ENCODE data around the gene TLN1.

TLN1 gene

GRCh38 chr9:35731415-35732184 lies 395 bp downstream of the TLN1 start:
- no peak for TF ChIP-seq CTCF (IDR thresholded peaks at IDR 0.05; ENCODE audit: control extremely low read depth, extremely low read depth, low read depth, missing control alignments)
- no peak for DNase-seq (ENCODE audit: extremely low spot score)
- CTCF ChIA-PET: interaction anchor here (0.9 to 11.0 kb wide), 16 partner anchors 12 to 132 kb away, joined by 3 to 134 read pairs (median 6); partner anchors contain the start of genes GBA2, RGP1, SPAG8 and TESK1
- POLR2A ChIA-PET: interaction anchor here (0.9 to 2.5 kb wide), 13 partner anchors 10 to 128 kb away, joined by 3 to 20 read pairs (median 4); partner anchors contain the start of genes GBA2, HINT2, RGP1 and SIT1

GRCh38 chr9:35730486-35730854 lies 1.5 kb downstream of the TLN1 start:
- POLR2A ChIA-PET: interaction anchor here (0.5 to 2.5 kb wide), 6 partner anchors 9 to 70 kb away, joined by 3 to 20 read pairs (median 4); partner anchors contain the start of genes GBA2 and RGP1
- no peak for DNase-seq (ENCODE audit: extremely low spot score)
- TF ChIP-seq CTCF (IDR thresholded peaks at IDR 0.05; ENCODE audit: control extremely low read depth, extremely low read depth, low read depth, missing control alignments): no peak
- CTCF ChIA-PET: interaction anchor here (0.7 to 11.0 kb wide), 13 partner anchors 10 to 126 kb away, joined by 3 to 134 read pairs (median 7); partner anchors contain the start of genes GBA2, RGP1 and TESK1

- TF ChIP-seq CTCF (IDR thresholded peaks at IDR 0.05; ENCODE audit: control extremely low read depth, extremely low read depth, low read depth, missing control alignments): peak; percentile 17
- no peak for DNase-seq (ENCODE audit: extremely low spot score)
- CTCF ChIA-PET: interaction anchor here (0.7 to 11.0 kb wide), 16 partner anchors 9 to 130 kb away, joined by 3 to 134 read pairs (median 10); partner anchors contain the start of genes GBA2, RGP1, TESK1 and TPM2
- POLR2A ChIA-PET: interaction anchor here (0.5 to 2.5 kb wide), 6 partner anchors 9 to 69 kb away, joined by 3 to 20 read pairs (median 4); partner anchors contain the start of genes GBA2 and RGP1
These were observed 2.1 kb downstream of the TLN1 start for GRCh38 chr9:35729700-35730485.

- TF ChIP-seq CTCF (IDR thresholded peaks at IDR 0.05; ENCODE audit: control extremely low read depth, extremely low read depth, low read depth, missing control alignments): no peak
- CTCF ChIA-PET: interaction anchor here (0.6 to 11.0 kb wide), 18 partner anchors 13 to 129 kb away, joined by 3 to 134 read pairs (median 8); partner anchors contain the start of genes GBA2, RGP1 and TPM2
- DNase-seq (ENCODE audit: extremely low spot score): no peak
- POLR2A ChIA-PET: interaction anchor here (1.3 kb wide), 1 partner anchor 20 kb away, joined by 4 read pairs; the partner anchor contains the start of genes GBA2 and RGP1
These were observed 2.9 kb downstream of the TLN1 start for GRCh38 chr9:35729101-35729500.

- TF ChIP-seq CTCF (IDR thresholded peaks at IDR 0.05; ENCODE audit: control extremely low read depth, extremely low read depth, low read depth, missing control alignments): no peak
- POLR2A ChIA-PET: interaction anchor here (0.6 to 1.5 kb wide), 4 partner anchors 18 to 614 kb away, joined by 3 to 5 read pairs (median 4); partner anchors contain the start of genes GBA2, RGP1 and TPM2
- CTCF ChIA-PET: interaction anchor here (0.6 to 11.0 kb wide), 28 partner anchors 8 to 128 kb away, joined by 3 to 134 read pairs (median 5); partner anchors contain the start of genes CCDC107, GBA2, HINT2 and RGP1
- DNase-seq (ENCODE audit: extremely low spot score): peak; percentile 73
These were observed 3.7 kb downstream of the TLN1 start for GRCh38 chr9:35728041-35728971.
